Stromal cell of bone marrow (primary cell): ENCODE results near the gene GPR132.
"Not testable (repeated sequence)": the region's sequence is repeated elsewhere in the genome, so short reads cannot be mapped to it uniquely, and the experiment has no call there.

Experiments
- DNase-seq: peaks from one replicate; pipeline ENCODE4 v3.0.0-alpha.2; 2012; ENCODE audit warnings: low read depth

Gene GPR132

GRCh38 chr14:105075379-105076295, 10.4 kb upstream of the GPR132 start:
- DNase-seq = no peak

GRCh38 chr14:105074601-105075053, 9.4 kb upstream of the GPR132 start:
- no peak for DNase-seq

- no peak for DNase-seq
Observed at GRCh38 chr14:105073720-105074600, 8.7 kb upstream of the GPR132 start.

GRCh38 chr14:105072892-105073719, 7.9 kb upstream of the GPR132 start:
- no peak for DNase-seq

- DNase-seq = no peak
Observed at GRCh38 chr14:105072381-105072861, 7.2 kb upstream of the GPR132 start.

GRCh38 chr14:105071942-105072341, 6.7 kb upstream of the GPR132 start:
- DNase-seq = no peak

- no peak for DNase-seq
Observed at GRCh38 chr14:105071326-105071725, 6.1 kb upstream of the GPR132 start.

GRCh38 chr14:105070760-105071137, 5.5 kb upstream of the GPR132 start:
- DNase-seq = no peak

- DNase-seq = no peak
Observed at GRCh38 chr14:105069871-105070759, 4.9 kb upstream of the GPR132 start.

- no peak for DNase-seq
Observed at GRCh38 chr14:105069522-105069870, 4.3 kb upstream of the GPR132 start.

- DNase-seq = no peak
Observed at GRCh38 chr14:105068818-105069217, 3.6 kb upstream of the GPR132 start.

- DNase-seq = no peak
Observed at GRCh38 chr14:105067969-105068301, 2.7 kb upstream of the GPR132 start.

- DNase-seq = no peak
Observed at GRCh38 chr14:105067140-105067968, 2.1 kb upstream of the GPR132 start.

GRCh38 chr14:105066240-105067071, 1.2 kb upstream of the GPR132 start:
- no peak for DNase-seq

GRCh38 chr14:105064721-105065143, 498 bp downstream of the GPR132 start:
- DNase-seq = no peak

GRCh38 chr14:105064001-105064400, 1.2 kb downstream of the GPR132 start:
- DNase-seq = no peak

- DNase-seq = not testable (repeated sequence)
Observed at GRCh38 chr14:105063506-105063905, 1.7 kb downstream of the GPR132 start.

GRCh38 chr14:105063056-105063455, 2.2 kb downstream of the GPR132 start:
- DNase-seq = no peak

GRCh38 chr14:105062048-105062433, 3.2 kb downstream of the GPR132 start:
- DNase-seq = no peak
